Lower leg skin (tissue), 4 donors: ENCODE measurements around the gene IER5. TPM values are rescaled to one million over a fixed set of nuclear protein-coding genes. Genes with fewer than 3 reads are reported as not detected.

Source experiments
- DNase-seq, 2 donors: peaks; one replicate each; pipeline ENCODE4 v3.0.0-alpha.2; 2019; ENCODE audit warnings: low spot score in 2 of 2
- H3K4me3 ChIP-seq: fragments of 200-600 bp; sonication (generic); 2 replicates; pipeline ENCODE4 v1.5.1; 2017; ENCODE audit warnings: mild to moderate bottlenecking, low read depth; ENCODE audit not compliant: poor library complexity, severe bottlenecking
- CTCF ChIP-seq, 3 donors: fragments of 450-650 bp; IDR thresholded peaks; one replicate each; pipeline ENCODE4 v1.5.1; 2016; ENCODE audit warnings: antibody characterized with exemption in 3 of 3, mild to moderate bottlenecking in 3 of 3, moderate library complexity in 2 of 3
- POLR2A ChIP-seq, 2 donors: fragments of 450-650 bp; IDR thresholded peaks; one replicate each; pipeline ENCODE4 v1.6.1; 2016 to 2017; ENCODE audit warnings: antibody characterized with exemption in 2 of 2, mild to moderate bottlenecking in 1 of 2, moderate library complexity in 1 of 2
- WGBS, 2 donors: methylation state at CpG; one replicate each; pipeline ENCODE4 v1.1.5; 2018; 5-methylcytosine and 5-hydroxymethylcytosine counted together
- intact Hi-C: fragments of 100-400 bp; cut with DNase I; formaldehyde crosslinking; loops from one replicate; pipeline ENCODE4 v1.15.0; 2023; ENCODE audit warnings: low total_unique reads
- total RNA-seq, 4 donors: library from RNA; depleted of rRNA; stranded (reverse); fragments of >200 nt; gene quantifications; one replicate each; pipeline ENCODE4 v1.1.0, GENCODE V29; 2016

The IER5 gene
- total RNA-seq, 4 donors from 2014 or later = 36.7 to 53.4 (median 48.3) TPM

- no peak overlapping the region for H3K4me3 ChIP-seq
- no peak for DNase-seq
- WGBS, 2 donors = 68 to 71% methylated on average over 9 to 10 of the region's 10 CpGs
- no peak for TF ChIP-seq CTCF (IDR thresholded peaks at IDR 0.05)
- no peak for TF ChIP-seq POLR2A (IDR thresholded peaks at IDR 0.05)
- intact Hi-C loops = no loop called here
Observed at GRCh38 chr1:181126871-181127587, 38.5 kb downstream of the IER5 start.

DNA sequence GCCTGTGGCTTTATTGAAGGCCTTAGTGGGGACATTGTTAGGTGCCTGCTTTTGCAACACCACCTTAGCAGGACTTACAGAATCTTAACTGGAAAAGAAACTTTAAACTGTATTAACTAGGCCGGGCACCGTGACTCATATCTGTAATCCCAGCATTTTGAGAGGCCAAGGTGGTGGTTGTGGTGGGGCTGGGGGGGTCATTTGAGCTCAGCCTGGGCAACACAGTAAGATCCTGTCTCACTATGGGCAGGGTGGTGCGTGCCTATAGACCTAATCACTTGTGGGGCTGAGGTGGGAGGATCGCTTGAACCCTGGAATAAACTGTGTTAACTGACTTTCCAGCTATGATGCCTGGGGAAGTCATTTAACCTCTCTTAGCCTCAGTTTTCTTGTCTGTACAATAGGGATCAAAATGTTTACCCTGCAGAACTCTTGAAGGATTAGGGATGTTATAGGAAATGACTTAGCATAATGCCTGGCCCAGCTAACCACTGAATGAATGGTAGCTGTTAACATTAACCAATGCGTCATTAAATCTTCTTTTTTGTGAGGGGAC lies 39.5 kb downstream of the IER5 start:
- intact Hi-C loops = no loop called here
- no peak for TF ChIP-seq POLR2A (IDR thresholded peaks at IDR 0.05)
- TF ChIP-seq CTCF (IDR thresholded peaks at IDR 0.05) = no peak
- 90 to 96% methylated on average over 5 of the region's 5 CpGs for WGBS, 2 donors
- no peak overlapping the region for H3K4me3 ChIP-seq
- DNase-seq = no peak

DNA sequence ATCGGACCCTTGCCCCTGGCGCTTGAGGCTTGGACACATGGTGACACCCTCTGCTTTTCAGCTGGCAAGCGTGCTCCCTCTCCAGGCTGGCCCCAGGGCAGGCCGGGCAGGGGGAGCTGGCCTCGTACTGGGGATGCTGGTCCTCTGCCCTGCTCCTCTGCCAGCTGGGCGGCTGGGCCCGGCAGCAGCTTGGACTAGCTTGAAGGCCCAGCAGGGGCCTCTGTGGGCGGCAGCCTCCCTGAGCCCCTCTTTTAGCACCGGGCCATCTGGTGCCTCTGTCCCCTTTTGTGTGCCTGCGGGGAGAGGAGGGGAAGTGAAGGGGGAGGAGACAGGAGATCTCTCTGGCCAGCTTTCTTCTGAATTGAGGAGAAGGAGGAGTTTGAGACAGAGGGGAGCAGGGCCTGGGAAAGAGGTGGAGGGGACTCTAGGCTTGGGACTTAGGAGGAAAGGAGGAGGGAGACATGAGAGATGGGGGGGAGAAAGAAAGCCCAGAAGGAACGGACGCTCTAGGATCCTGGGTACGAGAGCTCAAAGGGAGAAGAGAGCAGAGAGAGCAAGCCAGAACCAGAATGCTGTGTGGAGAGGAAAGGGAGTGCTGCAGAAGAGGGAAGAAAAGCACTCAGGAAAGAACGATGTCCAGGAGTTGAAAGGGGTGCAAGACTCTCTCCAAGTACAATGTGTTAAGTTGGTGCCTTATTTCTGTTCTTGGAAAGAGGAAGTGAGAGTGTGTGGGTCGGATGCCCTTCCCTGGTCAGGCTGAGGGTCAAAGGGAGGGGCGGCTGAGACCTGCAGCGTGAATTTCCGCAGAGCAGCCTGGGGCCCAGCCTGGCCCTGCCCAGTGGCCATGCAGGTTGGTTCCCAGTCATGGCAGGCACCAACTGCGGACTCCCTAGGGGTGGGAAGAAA lies 40.3 kb downstream of the IER5 start:
- WGBS, 2 donors = 51 to 56% methylated on average over 16 to 19 of the region's 19 CpGs
- DNase-seq = no peak
- TF ChIP-seq CTCF (IDR thresholded peaks at IDR 0.05) (no peak), POLR2A (IDR thresholded peaks at IDR 0.05) (no peak)
- H3K4me3 ChIP-seq = no peak overlapping the region
- intact Hi-C loops = no loop called here

DNA sequence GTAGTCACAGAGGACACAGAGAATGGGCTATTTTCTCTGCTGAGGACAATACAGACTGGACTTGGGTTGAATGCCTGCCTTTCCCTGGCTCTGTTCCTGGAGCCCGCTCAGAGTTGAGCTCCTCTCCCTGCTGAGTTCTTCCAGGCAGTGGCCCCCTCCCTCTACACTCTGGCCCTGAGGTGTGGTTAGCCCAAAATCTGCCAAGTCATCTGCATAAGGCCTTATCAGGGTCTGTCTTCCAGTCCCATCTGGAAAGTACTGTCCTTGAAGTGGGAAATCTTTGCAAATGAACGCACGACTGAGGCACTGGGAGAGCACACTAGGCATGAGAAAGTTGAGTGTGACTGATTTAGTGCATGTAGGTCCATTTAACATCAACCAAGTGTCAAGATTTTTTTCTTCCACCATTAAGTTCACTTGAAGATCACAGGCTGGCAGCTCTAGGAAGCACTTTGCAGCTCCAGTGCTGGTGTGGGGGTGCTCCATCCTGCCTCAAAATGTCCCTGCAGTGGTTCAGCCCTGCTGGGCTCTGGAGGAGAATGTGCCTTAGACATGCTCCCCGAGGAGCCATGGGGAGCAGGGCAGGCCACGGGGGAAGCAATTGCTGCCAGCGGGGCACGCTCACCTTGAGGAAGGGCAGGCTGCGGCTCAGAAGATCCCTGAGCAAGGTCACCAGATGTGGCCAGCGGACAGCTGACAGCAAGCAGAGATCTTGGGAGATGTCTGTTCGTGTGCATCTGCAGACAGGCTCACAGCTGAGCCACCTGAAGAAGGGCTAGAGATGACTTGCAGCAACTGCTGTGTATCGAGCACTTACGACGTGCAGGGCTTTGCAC lies 41.5 kb downstream of the IER5 start:
- intact Hi-C loops = no loop called here
- TF ChIP-seq CTCF (IDR thresholded peaks at IDR 0.05) = no peak
- no peak for DNase-seq
- WGBS, 2 donors = 80 to 86% methylated on average over 10 to 12 of the region's 13 CpGs
- H3K4me3 ChIP-seq = no peak overlapping the region

DNA sequence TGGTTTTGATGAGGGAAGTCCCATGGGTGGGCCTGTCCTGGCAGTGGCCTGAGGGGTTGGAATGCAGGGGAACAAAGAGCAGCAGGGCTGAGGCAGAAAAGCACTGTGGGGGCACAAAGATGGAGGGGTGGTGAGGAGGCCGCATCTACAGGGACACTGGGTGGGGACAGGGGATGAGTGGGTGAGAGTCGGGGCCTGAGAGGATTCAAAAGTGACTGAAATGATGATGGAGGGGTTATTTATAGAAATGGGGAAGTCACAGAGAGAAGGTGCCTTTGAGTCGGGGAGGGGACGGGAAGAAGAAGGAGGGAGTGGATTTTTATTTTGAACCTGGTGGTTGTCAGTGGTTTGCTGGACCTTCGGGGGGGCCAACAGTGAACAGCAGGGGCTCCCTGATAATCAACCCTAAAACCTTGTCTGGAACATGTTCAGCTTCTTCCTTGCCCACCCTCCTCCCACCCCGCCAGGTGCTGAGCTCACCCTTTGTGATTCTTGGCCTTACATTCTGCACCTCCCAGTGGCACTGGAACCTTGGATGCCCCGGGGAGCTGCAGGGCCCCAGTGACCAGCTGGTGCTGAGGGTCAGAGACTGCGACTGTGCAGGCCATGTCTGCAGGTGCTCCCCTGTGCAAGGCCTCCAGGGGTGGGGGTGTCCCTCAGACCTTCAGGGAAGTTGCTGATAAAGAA lies 42.9 kb downstream of the IER5 start:
- 75 to 92% methylated on average over 8 of the region's 8 CpGs for WGBS, 2 donors

More for the DNA sequence above, 42.9 kb downstream of the IER5 start:
- H3K4me3 ChIP-seq = no peak overlapping the region
- TF ChIP-seq CTCF (IDR thresholded peaks at IDR 0.05) (no peak), POLR2A (IDR thresholded peaks at IDR 0.05) (no peak)
- intact Hi-C loops = no loop called here
- no peak for DNase-seq
